Stimulated activated CD8-positive, alpha-beta memory T cell treated with anti-CD3 and anti-CD28 coated beads, Interleukin-4, amount 100 ng/mL, for 48 hours (primary cell): ENCODE measurements around the gene C1orf50.
"Not testable (repeated sequence)": the region's sequence is repeated elsewhere in the genome, so short reads cannot be mapped to it uniquely, and the experiment has no call there.

Experiments used
- DNase-seq: peaks from one replicate; pipeline ENCODE4 v3.0.0-alpha.2; 2020

The C1orf50 gene

DNA sequence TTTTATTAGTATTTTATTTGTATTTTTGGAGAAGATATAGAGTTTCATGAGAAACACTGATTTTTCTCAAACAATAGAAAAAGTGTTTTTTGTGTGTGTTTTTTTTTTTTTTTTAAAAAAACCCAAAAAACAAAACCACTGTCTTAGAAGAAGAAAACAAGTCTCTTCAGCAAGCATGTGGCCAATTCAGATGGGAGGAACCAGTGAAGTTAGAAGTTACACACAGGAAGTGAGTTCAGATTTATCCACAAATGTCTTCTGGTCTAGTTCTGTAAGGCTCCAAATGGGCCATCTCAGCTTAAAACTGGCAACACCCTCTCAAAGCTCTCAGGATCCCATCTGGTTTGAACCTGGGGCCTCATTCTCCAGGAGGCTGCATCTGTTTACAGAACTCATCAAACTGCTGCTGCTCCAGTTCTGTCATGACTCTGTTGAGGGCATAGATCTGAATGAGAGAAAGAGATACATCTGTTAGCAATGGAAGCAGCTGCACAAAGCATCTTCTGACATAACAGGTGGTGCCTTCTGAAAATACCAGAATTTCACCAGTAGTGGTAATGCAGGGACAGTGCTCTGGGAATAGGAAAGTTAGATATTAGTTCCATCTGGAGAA lies 40.1 kb downstream of the C1orf50 start:
- no peak for DNase-seq

DNA sequence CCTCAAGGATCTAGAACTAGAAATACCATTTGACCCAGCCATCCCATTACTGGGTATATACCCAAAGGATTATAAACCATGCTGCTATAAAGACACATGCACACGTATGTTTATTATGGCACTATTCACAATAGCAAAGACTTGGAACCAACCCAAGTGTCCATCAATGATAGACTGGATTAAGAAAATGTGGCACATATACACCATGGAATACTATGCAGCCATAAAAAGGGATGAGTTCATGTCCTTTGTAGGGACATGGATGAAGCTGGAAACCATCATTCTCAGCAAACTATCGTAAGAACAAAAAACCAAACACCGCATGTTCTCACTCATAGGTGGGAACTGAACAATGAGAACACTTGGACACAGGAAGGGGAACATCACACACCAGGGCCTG lies 47.8 kb downstream of the C1orf50 start:
- DNase-seq: not testable (repeated sequence)

DNA sequence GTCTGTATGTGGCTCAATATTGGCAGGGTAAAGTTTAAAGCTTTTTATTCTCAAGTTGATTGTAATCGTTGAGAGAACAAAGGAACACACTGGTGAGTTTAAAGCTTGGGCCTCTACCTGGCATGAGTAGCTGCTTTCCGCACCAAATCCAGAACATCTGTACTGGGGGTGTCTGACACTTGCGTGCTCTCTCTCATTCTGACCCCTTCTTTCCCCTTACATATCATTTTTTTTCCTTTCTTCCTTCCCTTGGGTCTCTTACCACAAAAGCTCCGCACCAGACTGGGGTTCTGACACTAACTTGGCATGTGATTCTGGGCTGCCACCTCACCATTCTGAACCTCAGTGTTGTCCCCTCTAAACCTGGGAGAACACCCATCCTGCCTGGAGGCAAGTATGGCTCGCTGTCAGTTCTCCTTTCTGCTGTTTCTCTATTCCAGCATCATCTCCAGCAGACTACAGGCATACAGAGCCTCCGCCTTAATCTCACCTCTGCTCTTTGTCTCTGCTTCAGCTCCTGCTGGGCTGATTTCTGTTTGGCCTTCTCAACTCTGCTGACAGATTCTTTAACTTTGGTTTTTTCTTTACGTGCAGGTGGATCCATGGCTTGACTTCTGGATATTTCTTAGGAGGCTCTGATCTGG lies 49.0 kb downstream of the C1orf50 start:
- DNase-seq: peak; percentile 31

DNA sequence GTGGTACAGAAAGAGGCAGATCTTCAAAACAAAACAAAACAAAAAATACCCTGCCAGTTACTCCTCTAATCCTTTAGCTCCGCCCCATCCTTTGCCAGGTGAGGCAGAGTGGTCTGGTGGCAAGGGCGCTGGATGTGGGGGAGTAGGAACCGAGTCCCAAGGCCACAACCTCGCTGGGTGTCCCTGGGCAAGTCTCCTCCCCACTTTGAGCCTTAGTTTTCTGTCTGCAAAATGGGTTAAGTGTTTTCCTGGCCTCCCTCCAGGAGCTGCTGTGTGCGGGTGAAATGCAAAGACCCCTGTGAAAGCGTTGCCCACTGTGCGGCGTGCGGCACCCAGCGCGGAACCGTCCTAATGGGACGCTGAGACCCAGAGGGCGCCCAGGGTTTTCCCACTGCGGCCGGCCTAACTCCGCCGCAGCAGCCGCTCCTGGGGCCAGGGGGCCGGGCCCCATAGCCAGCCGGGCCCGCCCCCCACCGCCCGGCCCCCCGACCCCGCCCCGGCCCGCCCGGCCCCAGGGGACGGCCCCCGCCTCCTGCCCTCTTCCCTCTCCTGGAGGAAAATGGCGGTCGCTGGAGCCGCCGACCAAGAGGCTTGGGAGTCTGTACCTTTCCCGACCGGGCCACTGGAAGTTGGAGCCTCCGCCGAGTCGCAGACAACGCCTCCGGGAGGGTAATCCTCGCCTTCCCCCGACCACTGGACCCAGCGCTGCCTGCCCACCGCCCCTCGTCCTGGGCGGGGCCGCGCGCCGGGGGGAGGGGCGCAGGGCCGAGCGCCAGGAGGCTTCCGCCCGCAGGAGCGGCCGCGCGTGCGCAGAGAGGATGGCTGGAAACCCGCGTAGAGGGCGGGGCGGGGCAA lies 49.8 kb downstream of the C1orf50 start, which contains the start of the genes ERMAP and SVBP:
ERMAP (plus strand) TSS at position 538 of the 855 bp plus-strand sequence. CDS start 13,327 bp downstream, outside the sequence.
SVBP (minus strand) TSS at position 813 of the 855 bp plus-strand sequence. CDS start 853 bp downstream, outside the sequence.
- DNase-seq: peak; percentile 97

DNA sequence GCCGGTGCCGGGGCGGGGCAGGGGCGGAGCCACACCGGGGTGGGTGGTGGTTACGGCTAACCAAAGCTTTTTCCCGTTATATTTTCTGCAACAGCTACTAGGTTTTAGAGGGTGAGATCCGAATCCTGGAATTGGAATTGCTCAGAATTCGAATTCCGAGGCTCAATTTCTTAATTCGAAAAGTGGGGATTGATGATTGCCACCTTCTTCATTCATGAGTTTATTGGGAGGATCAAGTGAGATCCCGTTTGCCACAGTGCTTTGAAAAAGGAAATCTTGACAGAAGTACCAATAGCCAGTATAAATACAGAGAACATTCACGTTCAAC lies 50.4 kb downstream of the C1orf50 start:
- DNase-seq: no peak

DNA sequence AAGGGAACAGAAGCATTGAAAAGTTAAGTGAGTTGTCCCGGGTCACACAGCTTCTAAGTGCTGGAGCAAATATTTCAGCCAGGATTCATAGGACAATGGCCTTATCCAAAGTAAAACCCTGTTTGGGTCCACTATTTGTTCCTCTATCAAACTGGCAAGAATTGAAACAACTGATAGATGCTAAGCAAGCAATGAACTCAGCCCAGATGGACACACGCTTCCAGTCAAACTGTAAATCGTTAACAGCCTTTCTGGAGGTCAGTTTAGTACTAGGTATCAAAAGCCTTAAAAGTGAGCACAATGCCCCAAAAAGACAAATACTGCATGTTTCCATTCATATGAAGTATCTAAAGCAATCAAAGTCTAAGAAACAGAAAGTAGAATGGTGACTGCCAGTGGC lies 50.9 kb downstream of the C1orf50 start:
- DNase-seq: no peak

DNA sequence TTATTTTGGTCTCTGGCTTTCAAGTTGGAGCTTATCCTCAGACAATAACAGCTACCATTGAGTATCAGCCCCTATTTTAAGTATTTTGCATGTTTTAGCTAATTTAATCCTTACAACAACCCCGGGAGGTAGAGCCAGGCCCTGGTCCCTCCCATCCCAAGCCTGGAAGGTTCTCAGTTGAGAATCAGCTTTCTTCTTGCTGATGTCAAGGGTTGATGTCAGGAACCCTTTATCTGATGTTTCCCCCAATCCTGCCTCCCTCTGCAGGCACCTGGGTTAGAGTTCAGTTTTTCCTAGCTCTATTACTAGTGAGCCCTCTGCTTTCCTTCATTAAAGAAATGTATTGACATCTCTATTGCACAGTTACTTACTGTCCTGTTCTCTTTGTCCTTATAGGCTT lies 53.8 kb downstream of the C1orf50 start:
- no peak for DNase-seq

DNA sequence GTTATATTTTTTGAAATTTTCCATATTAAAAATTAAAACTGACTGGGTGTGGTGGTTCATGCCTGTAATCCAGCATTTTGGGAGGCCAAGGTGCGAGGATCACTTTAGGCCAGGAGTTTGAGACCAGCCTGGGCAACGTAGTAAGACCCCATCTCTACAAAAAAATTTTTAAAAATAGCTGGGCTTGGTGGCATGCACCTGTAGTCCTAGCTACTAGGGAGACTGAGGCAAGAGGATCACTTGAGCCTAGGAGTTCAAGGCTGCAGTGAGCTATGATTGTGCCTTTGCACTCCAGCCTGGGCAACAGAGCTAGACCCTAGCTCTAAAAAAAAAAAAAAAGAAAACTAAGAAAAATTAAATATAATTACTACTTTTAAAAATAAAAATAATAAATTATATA lies 54.6 kb downstream of the C1orf50 start:
- no peak for DNase-seq

DNA sequence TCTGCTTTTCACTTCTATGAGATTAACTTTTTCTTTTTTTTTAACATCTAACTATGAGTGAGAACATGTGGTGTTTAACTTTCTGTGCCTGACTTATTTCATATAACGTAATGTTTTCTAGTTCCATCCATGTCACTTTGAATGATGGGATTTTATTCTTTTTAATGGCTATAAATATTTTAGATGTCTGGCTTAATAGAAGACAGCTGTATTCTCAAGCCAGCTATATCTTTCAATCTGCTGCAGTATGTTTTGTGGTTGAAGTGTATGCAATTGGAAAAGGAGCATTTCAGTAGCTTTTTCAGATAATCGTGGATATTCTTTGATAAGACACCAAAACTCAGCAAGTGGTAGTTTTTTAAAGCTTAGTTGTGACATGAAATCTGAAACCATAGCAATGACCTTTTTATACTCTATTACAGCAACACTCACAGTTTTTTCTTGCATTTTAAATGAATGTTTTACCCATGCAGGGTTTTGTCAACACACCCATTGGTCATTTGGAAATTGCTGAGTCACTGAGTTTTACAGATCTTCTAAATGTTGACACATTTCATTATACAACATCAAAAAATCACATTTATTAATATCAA lies 55.8 kb downstream of the C1orf50 start:
- no peak for DNase-seq

DNA sequence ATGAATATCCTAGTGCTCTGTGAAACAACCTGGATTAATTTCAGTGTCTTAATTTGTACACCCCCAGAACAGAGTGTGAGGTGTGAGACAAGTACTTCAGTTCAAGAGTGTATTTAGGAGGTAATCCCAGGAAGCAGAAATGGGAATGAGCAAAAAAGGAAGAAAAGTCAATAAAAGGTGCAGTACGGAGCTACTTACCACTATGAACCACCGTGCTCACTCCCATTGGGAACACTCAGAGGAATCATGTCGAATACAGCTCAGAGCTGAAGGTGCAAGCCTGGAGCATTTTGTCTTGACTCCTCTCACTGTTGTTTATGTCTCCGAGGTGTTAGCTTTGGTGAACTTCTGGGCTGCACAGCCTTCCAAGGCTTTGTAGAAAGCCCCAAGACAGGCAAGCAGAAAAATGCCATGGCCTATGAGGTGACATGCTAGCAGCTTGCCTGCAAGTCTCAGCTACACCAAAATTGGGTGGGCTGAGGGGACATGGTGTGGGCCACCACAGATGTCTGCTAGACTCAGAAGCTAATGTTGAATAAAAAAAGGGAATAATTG lies 57.5 kb downstream of the C1orf50 start:
- DNase-seq: no peak

DNA sequence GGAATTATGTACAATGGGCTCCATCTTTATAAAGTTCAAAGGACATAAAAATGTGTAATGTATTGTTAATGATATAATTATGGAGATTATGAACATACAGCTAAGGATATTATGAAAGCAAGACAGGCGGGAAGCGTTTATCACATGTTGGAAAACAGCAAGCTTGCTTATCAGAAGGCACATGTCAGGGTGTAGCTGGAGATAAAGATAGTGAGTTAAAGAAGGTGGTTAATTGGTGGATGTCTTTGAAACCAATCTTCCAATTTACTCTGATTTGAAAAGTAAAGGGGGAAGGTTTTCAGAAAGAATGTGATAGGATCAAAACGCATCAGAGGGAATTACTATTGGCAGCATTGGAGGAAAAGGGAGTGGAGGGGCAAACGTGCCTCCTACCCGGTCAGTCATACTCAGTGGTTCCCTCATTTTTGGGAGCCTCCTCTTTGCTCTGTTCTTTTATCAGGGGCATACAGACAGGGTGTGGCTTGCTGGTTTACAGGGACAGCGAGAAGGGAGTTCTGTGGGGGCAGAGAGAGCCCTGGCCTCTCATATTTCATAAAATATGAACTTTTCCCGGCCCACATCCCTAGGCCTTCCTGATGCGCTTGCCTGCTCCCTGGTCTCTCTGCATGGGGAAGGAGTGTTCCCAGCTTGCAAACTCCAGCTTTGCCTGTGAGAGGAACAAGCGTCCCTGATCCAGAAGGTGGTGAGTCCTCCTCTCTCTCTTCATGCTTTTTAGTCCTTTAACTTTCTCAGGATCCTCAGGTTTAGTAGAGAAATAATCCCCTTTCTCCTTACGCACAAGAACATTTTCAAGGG lies 58.2 kb downstream of the C1orf50 start:
- no peak for DNase-seq
